Activated naive CD8-positive, alpha-beta T cell treated with anti-CD3 and anti-CD28 coated beads, Interleukin-2, amount 50 U/mL, for 24 hours (primary cell): Measurements from ENCODE around the gene SIK3.
"Not testable (repeated sequence)": the region's sequence is repeated elsewhere in the genome, so short reads cannot be mapped to it uniquely, and the experiment has no call there.

Experiments used
- ATAC-seq: fragments of 150-1000 bp; cut with Tn5 transposase; one replicate; pipeline ENCODE4 v1.10.0; 2021
- DNase-seq: peaks from one replicate; pipeline ENCODE4 v3.0.0; 2021
- H3K27ac Mint-ChIP-seq: one replicate; pipeline ENCODE4 v1.8.0; 2021; ENCODE audit warnings: mild to moderate bottlenecking, mixed read lengths
- H3K27me3 Mint-ChIP-seq: one replicate; pipeline ENCODE4 v1.8.0; 2021; ENCODE audit warnings: mixed read lengths
- H3K36me3 Mint-ChIP-seq: one replicate; pipeline ENCODE4 v1.8.0; 2021; ENCODE audit warnings: low read depth, mixed read lengths
- H3K4me1 Mint-ChIP-seq: one replicate; pipeline ENCODE4 v1.8.0; 2021; ENCODE audit warnings: mixed read lengths
- H3K4me3 Mint-ChIP-seq: one replicate; pipeline ENCODE4 v1.8.0; 2021; ENCODE audit warnings: mild to moderate bottlenecking, moderate library complexity, mixed read lengths
- H3K9me3 Mint-ChIP-seq: one replicate; pipeline ENCODE4 v1.8.0; 2021; ENCODE audit warnings: mixed read lengths

Gene SIK3

DNA sequence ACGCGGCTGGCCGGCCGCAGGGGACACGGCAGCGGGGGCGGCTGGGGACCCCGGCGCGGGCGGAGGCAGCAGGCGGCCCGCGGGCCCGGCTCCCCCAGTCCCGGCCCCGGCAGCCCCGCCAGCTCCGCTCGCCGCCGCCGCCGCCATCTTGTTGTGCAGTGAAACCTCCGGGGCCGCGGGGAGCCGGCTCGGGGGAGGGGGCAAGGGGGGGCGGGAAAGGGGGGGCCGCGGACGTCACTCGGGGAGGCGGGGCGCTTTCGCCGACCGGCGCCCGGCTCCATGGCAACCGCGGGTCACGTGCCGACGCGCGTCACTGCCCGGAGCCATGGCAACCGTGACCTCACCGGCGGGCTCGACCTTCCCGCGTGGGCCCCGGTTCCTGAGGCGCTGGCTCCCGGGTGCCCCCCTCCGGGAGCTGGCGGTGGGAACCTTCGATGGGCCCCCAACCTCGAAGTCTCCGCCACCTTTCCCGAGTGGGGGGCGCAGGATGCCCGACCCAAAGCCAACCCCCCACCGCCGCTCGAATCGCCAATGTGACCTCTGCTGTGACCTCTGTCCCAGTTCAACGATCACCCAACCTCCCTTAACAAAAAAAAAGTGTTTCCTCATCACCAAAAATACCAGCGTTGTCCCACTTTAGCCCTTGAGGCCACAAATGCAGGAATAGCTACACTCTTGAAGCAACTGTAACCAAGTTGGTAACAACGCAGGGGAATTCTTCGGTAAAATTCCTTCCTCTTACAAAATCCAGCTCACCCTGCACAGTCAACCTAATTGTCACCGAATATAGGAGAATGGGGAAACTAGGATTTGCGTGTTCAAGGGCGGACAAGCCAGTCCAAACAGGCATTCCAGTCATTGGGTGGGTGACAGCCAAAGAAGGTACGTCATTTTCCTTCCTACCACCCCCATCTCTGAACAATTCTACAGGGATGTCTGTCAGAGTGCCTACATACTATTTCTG, at the start of gene SIK3:
SIK3 (minus strand) TSS at position 160 of the 964 bp plus-strand sequence; CDS start at position 147, 13 bp downstream.
- H3K4me1 Mint-ChIP-seq, result peaks cover 51% of the 10 kb centered on the region
- H3K36me3 Mint-ChIP-seq, result peaks cover 2% of the 10 kb centered on the region
- peak; percentile 84 for ATAC-seq
- DNase-seq, result peak; percentile 97
- peak within 1 kb of the TSS; percentile 98 for H3K4me3 Mint-ChIP-seq
- no peaks in the 10 kb centered on the region for H3K27me3 Mint-ChIP-seq
- peak within 1 kb of the TSS; percentile 95 for H3K27ac Mint-ChIP-seq
- no peaks in the 10 kb centered on the region for H3K9me3 Mint-ChIP-seq

DNA sequence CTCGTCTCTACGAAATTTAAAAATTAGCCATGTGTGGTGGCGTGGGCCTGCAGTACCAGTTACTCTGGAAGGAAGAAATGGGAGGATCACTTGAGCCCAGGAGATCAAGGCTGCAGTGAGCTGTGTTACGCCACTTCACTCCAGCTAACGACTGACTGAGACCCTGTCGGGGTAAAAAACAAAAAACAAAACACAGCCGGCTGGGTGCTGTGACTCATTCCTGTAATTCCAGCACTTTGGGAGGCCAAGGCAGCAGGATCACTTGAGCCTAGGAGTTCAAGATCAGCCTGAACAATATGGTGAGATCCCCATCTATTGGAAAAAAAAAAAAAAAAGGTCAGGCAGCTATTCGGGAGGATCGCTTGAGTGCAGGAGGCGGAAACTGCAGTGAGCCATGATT, 48.3 kb upstream of the SIK3 start:
- Mint-ChIP-seq H3K27ac (no peak overlapping the region), H3K27me3 (no peaks in the 10 kb centered on the region), H3K4me3 (peak overlapping the region; percentile 100), H3K9me3 (no peaks in the 10 kb centered on the region), H3K36me3 (peaks cover 29% of the 10 kb centered on the region), H3K4me1 (peaks cover 55% of the 10 kb centered on the region)
- no peak for ATAC-seq
- no peak for DNase-seq

DNA sequence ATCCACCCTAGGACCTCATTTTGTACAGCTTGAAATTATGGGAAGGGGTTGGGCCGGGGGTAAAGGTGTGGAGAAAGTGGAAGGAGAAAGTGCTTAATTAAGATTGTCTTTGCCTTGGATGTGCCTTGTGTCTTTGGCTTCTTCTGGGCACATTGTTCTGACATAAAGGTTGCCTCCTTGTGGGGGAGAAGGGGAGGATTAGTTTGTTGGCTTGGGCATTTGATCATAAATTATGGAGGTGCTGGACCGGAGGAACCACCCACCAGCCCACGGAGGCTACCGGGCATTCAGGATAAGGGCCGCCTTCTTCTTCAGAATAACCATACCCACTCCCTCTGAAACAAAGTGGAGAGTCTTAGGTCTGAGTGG, 47.1 kb upstream of the SIK3 start:
- Mint-ChIP-seq H3K27me3 (no peaks in the 10 kb centered on the region), H3K4me1 (peaks cover 52% of the 10 kb centered on the region), H3K4me3 (peak overlapping the region; percentile 100), H3K36me3 (peaks cover 26% of the 10 kb centered on the region), H3K9me3 (no peaks in the 10 kb centered on the region), H3K27ac (peak overlapping the region; percentile 97)
- ATAC-seq (no peak), DNase-seq (no peak)

DNA sequence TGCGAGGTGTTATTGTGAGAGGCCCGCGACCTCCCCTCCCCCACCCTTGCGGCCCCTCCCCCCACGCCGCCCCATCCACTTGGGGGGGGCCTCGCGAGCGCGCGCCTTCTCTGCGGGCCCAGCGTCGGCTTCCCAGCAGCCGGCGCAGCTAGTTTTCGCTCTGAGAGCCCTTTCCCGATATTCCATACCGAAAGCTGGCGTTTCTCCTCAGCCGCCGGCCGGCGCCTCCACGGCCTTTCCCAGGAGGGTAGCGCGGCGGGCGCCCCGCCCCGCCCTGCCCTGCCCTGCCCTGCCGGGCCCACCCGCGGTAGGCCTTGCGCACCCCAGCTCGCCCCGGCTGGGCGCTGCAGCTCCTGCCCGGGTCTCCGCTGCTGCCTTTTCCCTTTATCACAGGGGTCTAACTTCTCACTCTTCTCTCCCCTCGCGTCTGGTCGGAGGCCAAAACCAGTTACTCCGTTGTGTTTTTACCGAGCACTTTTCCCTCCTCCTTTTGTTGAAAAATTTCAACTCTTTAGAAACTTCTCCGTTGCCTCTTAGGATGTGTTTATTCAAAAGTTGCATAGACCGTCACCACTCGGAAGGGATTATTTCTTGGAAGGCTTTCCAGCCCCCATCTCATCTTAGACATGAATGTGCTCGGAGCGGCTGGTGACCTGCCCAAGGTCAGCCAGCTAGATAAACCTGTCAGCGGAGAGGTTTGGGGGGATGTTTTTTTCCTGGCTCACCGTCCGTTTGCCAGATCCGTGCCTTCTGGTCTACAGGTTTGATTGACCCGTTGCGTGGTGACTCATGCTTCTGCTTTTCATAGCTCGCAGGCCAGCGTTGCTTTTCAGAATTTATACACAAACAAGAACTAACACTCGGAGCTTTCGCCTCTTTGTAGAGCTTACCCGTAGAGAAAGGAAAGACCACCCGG, 46.5 kb upstream of the SIK3 start:
- peak overlapping the region; percentile 100 for H3K4me3 Mint-ChIP-seq
- peak; percentile 36 for DNase-seq
- peaks cover 22% of the 10 kb centered on the region for H3K36me3 Mint-ChIP-seq
- no peaks in the 10 kb centered on the region for H3K27me3 Mint-ChIP-seq
- peak overlapping the region; percentile 97 for H3K27ac Mint-ChIP-seq
- peak; percentile 61 for ATAC-seq
- H3K9me3 Mint-ChIP-seq, result no peaks in the 10 kb centered on the region
- peaks cover 48% of the 10 kb centered on the region for H3K4me1 Mint-ChIP-seq

DNA sequence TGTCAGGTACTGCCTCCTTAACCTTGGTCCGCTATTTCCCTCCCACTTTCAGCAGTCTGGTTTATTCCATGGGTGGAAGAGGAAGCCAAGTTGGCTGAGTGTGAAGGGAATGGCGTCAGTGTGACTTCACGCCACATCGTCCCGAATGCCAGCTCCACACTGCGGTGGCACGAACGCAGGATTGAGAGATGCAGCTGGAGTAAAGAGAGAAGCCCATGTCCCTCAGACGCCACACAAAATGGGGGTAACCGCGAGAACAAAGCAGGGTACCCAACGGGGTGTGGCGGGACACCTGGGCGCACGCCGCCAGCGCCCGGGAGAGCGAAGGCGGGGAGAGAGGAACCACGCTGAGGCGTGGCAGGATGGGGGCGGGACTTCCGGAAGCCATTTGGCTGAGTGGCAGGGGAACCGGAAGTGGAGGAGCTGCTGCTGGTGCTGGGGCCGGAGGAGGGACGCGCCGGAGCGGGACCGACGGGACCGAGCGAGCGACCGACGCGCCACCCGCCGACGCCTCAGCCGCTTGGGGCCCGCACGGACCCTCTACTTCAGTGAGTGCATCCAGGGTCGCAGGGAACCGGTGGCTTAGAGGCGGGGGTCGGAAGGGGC, 45.7 kb upstream of the SIK3 start, which contains the start of gene PAFAH1B2:
PAFAH1B2 (plus strand) TSS at position 417 of the 606 bp plus-strand sequence. CDS start 8,161 bp downstream, outside the sequence.
- Mint-ChIP-seq H3K4me1 (peaks cover 48% of the 10 kb centered on the region), H3K27me3 (no peaks in the 10 kb centered on the region), H3K27ac (peak within 1 kb of the TSS; percentile 97), H3K9me3 (no peaks in the 10 kb centered on the region), H3K4me3 (peak within 1 kb of the TSS; percentile 100), H3K36me3 (peaks cover 22% of the 10 kb centered on the region)
- DNase-seq, result peak; percentile 97
- ATAC-seq, result peak; percentile 93

DNA sequence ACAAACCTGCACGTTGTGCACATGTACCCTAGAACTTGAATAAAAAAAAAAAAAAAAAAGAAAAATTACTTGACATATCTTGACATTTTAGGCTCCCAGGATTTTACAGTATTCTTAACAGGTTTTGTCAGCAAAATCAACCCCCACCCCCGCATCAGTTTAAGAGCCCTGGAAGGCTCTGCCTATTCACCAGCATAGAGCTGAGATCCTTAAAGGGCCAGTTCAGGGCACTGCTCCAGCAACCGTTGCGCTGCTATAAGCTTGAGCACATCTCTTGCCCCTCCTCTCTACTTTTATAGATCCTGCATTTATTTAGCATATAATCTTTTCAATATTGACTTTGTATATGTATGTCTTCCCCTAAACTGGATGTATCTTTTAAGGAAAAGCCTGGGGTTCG, 45.2 kb upstream of the SIK3 start:
- Mint-ChIP-seq H3K36me3 (peaks cover 22% of the 10 kb centered on the region), H3K4me1 (peaks cover 45% of the 10 kb centered on the region), H3K4me3 (peak overlapping the region; percentile 100), H3K27ac (peak overlapping the region; percentile 93), H3K9me3 (no peaks in the 10 kb centered on the region), H3K27me3 (no peaks in the 10 kb centered on the region)
- peak; percentile 65 for ATAC-seq
- peak; percentile 22 for DNase-seq

DNA sequence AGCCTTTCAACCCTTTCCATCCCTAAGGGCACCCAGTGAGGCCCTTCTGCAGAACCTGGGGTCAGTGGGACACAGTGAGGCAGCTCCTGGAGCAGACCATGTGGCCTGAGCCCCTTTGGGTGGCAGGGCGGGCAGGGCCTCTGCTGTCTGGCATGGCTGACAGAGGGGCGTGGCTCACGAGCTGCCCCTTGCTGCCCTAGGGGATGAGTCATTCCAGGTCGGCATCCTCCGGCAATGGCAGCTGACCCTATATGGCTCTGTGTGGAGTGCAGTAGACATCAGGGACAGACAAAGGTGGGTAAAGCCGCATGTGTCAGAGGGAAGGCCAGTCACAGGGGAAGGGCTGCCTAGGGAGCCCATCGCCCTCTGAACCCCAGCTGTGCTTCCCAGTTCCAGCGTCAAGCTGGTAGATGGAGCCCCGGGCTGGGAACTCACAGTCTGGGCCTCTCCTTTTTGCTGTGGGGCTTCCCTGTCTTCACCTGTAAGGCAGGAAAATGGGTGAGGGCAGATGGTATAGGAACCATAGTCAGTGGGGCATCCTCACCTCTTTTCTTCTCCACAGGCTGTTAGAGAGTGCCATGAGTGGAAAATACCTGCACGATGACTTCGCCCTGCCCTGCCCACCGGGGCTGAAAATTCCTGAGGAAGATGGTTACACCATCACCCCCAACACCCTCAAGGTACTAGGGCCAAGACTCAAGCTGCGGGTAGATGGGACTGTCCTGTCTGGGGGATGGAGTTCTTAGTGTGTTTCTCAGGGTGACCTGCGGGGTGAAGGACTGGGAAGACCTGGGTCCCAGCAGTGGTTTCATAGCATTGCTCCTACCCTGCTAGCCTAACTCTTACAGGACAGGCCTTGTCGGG, 39.2 kb upstream of the SIK3 start:
- not testable (repeated sequence) for H3K36me3 Mint-ChIP-seq, H3K4me1 Mint-ChIP-seq, DNase-seq, H3K27ac Mint-ChIP-seq, H3K27me3 Mint-ChIP-seq, H3K4me3 Mint-ChIP-seq, H3K9me3 Mint-ChIP-seq
- peak; percentile 15 for ATAC-seq

DNA sequence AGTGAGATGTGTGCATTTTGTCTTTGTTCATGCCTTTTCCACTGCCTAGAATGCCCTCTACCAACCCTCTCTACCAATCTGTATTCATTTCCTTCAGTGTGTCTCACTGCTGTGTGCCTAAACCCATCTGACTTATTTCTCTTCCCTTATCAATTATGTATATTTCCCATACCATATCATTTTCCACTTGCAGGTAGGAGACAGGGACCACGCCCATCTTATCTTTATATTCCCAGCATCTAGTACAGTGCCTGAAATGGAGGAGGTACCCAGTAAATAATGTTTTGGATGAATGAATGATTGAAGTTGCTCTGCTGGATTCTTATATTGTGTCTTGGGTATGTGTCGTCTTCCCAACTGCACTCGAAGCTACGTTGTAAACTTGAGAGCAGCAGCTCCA, 36.8 kb upstream of the SIK3 start:
- not testable (repeated sequence) for H3K4me3 Mint-ChIP-seq, H3K36me3 Mint-ChIP-seq, DNase-seq, ATAC-seq, H3K27ac Mint-ChIP-seq, H3K4me1 Mint-ChIP-seq, H3K27me3 Mint-ChIP-seq, H3K9me3 Mint-ChIP-seq

DNA sequence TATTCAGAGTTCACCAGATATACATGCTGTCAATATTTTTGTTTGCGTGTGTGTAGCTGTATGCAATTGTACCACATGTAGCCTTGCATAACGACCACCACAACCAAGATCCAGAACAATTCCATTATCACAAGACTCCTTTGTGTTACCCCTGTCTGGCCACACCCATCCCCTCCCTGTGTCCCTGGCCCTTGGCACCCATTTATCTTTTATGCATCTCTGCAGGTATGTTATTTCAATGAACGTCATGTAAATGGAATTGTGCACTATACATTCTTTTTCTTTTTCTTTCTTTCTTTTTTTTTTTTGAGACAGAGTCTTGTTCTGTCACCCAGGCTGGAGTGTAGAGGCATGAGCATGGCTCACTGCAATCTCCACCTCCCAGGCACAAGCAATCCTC, 36.2 kb upstream of the SIK3 start:
- DNase-seq (no peak), ATAC-seq (no peak)
- Mint-ChIP-seq H3K4me1 (no peaks in the 10 kb centered on the region), H3K27ac (no peak overlapping the region), H3K9me3 (no peaks in the 10 kb centered on the region), H3K27me3 (peaks cover 2% of the 10 kb centered on the region), H3K36me3 (no peaks in the 10 kb centered on the region), H3K4me3 (no peak overlapping the region)

DNA sequence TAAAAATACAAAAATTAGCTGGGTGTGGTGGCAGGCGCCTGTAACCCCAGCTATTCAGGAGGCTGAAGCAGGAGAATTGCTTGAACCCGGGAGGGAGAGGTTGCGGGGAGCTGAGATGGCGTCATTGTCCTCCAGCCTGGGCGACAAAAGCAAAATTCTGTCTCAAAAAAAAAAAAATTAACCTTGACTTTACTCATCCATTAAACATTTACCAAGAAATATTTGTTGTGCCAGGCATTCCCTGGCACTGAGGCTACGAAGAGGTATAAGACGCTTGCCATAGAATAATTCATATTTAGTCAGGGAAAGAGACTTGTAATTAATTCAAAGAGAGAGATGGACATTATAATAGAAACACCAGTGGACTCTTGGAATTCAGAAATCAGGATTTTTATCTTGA, 32.7 kb upstream of the SIK3 start:
- Mint-ChIP-seq H3K27me3 (peaks cover 2% of the 10 kb centered on the region), H3K9me3 (no peaks in the 10 kb centered on the region), H3K4me3 (no peak overlapping the region), H3K36me3 (no peaks in the 10 kb centered on the region), H3K4me1 (no peaks in the 10 kb centered on the region), H3K27ac (no peak overlapping the region)
- DNase-seq (no peak), ATAC-seq (no peak)

DNA sequence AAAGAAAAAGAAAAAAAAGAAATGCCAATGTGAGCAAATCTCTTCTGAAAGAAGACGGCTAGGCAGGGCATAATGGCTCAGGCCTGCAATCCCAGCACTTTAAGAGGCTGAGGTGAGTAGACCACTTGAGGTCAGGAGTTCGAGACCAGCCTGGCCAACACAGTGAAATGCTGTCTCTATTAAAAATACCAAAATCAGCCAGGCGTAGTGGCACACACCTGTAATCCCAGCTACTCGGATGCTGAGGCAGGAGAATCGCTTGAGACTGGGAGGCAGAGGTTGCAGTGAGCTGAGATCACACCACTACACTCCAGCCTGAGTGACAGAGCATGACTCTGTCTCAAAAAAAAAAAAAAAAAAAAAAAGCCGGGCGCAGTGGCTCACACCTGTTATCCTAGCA, 32.2 kb upstream of the SIK3 start:
- not testable (repeated sequence) for H3K27ac Mint-ChIP-seq, ATAC-seq, H3K36me3 Mint-ChIP-seq, H3K27me3 Mint-ChIP-seq, DNase-seq, H3K4me3 Mint-ChIP-seq, H3K9me3 Mint-ChIP-seq, H3K4me1 Mint-ChIP-seq

DNA sequence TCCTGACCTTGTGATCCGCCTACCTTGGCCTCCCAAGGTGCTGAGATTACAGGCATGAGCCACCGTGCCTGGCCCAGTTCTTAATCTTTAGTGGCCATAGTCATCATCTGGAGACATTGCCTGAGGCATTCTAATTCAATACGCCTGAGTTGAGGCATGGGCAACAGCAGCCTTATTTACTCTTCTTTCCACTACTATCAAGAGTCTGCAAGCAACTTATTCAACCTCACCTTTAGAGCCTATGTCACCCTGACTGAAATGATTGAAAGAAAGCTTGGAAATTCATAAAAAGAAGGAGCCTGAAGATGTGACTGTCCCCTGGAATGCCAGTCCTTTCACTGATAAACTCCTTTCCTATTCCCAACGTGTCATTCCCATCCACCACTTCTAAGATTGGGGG, 30.1 kb upstream of the SIK3 start:
- DNase-seq, result no peak
- Mint-ChIP-seq H3K27ac (no peak overlapping the region), H3K4me3 (no peak overlapping the region), H3K27me3 (peaks cover 5% of the 10 kb centered on the region), H3K36me3 (no peaks in the 10 kb centered on the region), H3K4me1 (no peaks in the 10 kb centered on the region), H3K9me3 (no peaks in the 10 kb centered on the region)
- ATAC-seq, result no peak

DNA sequence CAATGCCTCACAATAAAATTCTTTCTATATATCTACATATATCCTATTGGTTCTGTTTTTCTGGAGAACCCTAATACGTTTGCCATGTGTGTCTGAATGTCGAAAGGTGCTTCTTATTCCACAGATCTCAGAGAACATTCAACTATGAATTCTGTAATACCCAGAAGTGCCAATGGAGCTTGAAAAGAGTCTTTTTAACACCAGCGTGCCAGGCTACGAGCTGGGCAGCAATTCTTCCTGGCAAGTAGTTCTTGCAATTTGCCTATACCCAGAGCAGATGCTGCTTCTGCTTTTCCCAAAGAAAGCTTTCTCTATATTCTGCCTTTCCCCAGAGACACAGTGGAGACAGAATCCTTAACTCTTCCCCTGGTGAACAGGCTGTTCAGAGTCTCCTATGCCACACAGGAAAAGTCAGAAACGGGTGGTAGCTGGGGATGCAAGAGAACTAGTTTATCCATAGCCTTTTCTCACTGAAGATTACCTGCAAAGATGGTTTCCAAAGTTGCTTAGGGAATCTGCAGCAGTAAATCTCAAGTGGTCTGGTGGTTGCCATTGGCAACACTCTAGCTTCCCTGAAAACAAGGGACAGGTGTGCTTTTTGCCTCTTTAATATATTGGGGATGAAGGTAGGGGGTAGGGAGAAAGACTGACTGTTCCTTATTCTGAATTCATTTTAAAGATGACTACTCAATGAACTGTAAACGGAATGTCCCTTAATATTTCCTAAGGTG, 29.1 kb upstream of the SIK3 start:
- no peak overlapping the region for H3K4me3 Mint-ChIP-seq
- no peak overlapping the region for H3K27ac Mint-ChIP-seq
- H3K4me1 Mint-ChIP-seq, result no peaks in the 10 kb centered on the region
- ATAC-seq (no peak), DNase-seq (no peak)
- no peaks in the 10 kb centered on the region for H3K36me3 Mint-ChIP-seq
- H3K9me3 Mint-ChIP-seq, result no peaks in the 10 kb centered on the region
- peaks cover 5% of the 10 kb centered on the region for H3K27me3 Mint-ChIP-seq
